Stimulated activated CD8-positive, alpha-beta memory T cell treated with anti-CD3 and anti-CD28 coated beads, Interleukin-12 subunit alpha, Interleukin-12 subunit beta, amount 100 ng/mL, for 24 hours (primary cell): ENCODE results near the gene KCTD5.
"Not testable (repeated sequence)": the region's sequence is repeated elsewhere in the genome, so short reads cannot be mapped to it uniquely, and the experiment has no call there.

Experiments
- DNase-seq: peaks from one replicate; pipeline ENCODE4 v3.0.0-alpha.2; 2020; ENCODE audit errors: extremely low read depth

The KCTD5 gene

DNA sequence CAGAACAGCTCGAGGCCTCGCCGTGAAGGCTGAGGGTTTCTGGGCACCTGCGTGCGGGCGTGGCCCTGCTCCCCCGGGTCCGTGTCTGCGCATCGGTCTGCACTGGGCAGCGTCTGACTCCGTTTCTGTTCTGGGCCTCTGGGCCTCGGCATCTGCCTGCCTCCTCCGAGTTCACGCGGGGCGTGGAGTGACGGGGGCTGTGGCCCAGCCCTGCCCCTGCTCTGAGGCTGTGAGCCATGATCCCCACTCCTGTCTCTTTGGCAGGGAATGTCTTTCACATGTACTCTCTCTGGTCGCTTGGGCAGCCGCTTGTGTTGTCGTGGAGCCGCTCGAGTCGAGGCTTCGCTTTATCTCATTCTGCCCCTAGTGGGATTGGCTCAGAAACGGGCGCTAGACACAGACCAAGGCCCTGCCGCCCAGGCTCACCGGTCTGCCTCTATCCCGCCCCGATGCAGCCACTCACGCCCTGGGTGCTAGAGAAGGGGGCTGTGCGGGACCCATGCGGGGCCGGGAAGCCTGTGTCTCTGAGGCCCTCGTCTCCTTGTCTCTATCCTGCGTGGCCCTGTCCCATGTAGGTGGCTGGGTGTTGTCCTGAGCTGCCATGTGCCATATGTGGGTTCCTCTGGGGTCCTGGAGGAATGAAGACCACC, 14.4 kb downstream of the KCTD5 start:
- DNase-seq, result not testable (repeated sequence)

DNA sequence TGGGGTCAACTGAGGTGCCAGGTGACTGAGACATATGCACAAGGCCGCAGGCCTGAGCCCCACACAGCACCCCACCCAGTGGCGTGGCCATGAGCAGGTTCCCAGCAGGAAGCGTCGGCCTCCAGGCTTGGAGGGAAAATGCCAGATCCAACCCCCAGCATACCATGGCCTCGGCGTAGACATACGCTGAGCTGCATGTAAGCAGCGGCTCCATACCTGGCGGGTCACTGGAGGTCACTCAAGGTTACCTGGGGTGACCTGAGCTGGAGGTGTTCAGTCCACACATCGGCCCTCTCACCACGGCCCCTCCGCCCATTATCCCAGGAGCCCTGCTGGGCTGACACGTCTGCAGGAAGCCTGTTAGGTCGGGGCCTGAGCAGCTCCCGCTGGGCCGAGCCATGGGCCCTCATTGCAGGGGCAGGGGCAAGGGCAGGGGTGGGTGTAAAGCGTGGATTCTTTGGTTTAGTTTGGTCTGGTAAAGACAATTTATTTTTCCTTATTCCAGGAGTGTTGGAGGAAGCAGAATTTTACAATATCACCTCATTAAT, 15.2 kb downstream of the KCTD5 start:
- no peak for DNase-seq

DNA sequence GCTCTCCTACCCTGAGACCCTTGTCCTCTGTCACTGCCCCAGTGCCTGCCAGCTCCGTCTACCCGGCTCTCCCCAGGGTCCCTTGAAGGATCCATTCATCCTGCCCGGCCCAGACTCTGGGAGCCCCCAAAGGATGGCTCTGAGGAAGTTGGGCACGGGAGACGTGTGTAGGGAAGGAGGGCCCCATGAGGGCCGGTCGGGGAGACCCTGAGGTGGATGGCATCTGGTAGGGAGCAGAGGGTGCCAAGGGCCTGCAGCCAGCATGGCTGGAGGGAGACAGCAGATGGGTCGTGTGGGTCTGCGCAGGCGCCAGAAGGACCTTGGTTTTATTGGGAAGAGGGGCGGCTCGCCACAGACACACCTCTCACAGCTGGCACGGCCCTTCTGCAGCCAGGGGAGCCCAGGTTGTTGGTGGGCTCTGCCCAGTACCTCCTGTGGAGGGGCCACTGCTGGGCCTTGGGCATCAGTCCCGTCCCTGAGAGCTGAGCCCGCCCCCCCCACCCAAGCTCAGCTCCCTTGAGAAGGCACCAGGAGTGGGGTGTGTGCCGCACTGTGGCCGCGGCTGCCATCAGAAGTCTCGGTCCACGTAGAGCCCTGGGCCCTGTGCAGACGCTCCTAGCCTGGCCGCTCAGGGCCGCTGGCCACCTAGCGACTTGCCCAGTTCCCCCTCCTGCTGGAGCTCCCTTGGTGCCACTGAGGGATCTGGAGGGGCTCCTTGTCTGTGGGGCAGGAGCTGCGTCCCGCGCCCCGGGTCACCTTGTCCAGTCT, 16.0 kb downstream of the KCTD5 start:
- DNase-seq, result no peak

DNA sequence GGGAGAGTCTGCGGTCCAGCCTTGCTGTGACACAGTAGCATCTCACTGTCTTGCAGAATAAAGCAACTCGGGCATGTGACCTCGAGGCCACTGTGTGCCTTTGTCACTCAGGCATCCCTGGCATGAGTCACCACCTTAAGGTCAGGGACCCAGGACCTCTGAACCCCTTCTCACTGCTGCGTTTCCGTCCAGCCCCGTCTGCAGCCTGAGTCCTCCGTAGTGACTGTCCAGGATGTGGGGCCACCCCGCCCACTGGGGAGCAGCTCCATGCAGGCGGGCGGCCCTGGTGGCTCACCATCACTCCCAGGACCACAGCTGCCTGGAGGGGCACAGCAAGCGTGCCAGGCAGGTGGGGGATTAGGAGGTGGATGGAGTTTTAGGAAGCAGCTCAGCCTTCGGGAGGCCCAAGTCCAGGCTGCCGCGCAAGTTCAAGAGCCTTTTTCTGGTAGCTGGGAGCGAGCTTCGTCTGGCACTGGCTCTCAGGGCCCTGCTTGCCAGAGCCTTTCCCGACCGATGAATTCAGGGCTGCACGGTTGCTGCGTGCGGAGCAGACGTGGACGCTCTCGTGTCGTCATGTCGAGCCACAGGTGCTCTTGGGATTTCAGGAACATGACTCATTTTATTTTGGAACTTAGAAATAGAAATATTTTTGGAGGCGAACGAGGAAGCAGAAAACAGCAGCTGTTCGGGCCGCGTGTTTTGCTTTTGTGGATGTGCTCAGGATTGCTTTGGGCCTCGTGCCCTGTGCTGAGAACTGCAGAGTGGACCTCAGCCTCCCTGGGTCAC, 16.8 kb downstream of the KCTD5 start:
- DNase-seq, result no peak

DNA sequence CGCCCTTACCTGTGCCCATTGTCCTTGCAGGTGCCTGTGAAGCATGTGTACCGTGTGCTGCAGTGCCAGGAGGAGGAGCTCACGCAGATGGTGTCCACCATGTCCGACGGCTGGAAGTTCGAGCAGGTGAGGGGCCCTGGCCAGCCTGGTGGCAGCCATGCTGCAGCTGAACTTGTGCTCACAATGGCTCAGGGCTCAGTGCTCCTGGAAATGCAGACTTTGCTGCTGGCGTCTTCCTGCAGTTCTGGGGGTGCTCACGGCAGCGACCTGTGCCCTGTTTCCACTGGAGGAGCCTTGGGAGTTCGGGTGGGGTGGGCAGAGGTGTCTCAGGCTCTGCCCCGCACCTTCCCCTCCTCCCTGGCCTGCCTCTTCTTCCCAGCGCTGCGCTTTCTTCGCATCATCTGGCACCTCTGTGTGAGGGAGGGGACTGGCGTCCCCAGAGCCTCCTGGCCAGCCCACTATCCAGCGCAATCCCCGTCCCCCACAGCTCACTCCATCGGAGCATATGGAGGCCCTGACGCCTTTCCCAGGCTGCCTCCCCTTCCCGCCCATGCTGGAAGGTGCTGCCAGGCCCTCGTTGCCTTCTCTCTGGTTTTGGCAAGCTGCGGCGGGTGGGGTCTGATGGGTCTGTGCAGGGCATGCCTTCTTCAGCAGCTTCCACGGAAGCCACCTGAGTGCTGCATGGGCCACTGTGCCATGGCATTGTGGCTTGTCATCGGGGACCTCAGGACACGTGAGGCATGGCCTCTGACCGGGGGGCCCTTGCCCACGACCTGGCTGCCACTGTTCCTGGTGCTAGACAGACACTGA, 17.7 kb downstream of the KCTD5 start:
- no peak for DNase-seq

DNA sequence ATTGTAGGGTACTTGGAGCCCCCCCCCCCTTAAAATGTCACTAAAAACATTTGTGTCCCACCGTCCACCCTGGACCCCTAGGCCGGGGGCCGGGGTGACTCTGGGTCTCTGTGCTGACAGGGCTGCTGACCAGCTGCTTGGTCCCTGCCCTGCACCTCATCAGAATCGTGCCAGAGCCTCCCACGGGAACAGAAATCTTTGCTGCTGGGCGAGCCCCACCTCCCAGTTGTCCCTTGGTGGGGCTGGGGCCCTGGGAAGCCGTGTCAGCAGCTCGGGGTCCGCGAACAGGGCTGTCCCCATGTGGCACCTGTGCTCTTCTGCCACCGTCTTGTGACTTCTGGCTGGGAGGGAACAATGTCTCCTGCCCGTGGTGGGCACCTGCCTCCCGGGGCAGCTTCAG, 18.5 kb downstream of the KCTD5 start:
- no peak for DNase-seq

DNA sequence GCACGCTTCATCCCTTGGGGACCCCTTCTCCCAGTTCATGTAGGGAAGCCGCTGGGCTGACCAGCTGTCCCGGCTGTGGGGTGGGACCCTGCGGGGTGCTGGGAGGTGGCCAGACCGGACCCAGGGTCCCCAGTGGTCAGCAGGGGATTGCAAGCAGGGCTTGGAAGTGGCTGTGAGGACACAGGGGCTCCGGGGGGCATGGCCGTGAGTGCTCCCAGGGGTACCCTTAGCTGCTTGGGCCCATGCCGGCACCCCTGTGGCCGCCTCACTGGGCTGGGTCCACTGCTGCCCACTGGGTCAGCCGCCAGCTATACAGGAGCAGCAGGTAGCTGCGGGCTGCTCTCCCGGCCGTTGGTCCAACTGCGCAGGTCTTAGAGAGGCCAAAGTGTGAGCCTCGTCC, 18.9 kb downstream of the KCTD5 start:
- DNase-seq, result no peak

DNA sequence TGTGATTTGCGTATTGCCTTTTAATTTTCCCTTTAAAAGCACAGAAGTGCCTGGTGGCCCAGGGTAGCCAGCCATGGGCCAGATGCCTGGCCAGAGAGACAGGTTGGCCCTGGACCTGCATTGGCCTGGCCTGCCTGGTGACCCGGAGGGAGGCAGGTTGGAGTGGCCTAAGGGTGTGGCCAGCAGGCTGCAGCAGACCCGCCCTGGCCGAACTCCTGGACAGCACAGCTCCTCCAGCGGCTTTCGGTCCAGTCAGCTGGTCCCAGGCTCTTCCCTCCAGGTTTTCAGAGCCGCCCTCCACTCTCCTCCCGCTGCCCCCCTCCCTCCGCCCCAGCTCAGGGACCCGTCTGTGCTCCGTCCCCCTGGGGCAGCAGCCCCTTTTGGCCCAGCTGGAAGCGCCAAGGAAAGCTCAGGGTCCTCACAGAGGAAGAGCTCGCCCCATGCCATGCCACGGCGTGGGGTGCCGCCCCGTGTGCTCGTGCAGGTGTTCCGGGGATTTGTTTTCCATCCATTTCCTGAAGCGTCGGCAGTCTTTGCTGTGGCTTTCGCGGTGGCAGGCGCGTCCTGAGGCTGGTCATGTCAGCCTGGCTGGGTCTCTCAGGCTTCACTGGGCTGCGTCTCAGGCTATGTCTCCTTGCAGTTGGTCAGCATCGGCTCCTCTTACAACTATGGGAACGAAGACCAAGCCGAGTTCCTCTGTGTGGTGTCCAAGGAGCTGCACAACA, 19.6 kb downstream of the KCTD5 start:
- no peak for DNase-seq

DNA sequence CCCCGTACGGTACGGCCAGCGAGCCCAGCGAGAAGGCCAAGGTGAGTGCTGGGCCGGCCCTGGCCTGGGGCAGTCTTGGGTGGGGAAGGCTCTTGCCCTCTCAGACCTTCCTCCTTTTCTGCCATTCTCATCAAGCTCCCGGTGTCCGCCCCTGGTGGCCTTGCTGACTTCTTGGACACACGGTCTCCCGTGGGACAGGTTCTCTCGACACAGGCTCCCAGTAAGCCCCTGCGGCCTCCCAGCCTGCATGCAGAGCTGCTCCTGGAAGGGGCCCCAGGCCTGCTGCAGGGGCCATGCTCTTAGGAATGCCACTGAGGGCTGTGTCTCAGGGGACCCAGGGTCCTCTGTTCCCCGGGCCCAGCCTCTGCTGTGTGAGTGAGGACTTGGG, 20.1 kb downstream of the KCTD5 start:
- no peak for DNase-seq

DNA sequence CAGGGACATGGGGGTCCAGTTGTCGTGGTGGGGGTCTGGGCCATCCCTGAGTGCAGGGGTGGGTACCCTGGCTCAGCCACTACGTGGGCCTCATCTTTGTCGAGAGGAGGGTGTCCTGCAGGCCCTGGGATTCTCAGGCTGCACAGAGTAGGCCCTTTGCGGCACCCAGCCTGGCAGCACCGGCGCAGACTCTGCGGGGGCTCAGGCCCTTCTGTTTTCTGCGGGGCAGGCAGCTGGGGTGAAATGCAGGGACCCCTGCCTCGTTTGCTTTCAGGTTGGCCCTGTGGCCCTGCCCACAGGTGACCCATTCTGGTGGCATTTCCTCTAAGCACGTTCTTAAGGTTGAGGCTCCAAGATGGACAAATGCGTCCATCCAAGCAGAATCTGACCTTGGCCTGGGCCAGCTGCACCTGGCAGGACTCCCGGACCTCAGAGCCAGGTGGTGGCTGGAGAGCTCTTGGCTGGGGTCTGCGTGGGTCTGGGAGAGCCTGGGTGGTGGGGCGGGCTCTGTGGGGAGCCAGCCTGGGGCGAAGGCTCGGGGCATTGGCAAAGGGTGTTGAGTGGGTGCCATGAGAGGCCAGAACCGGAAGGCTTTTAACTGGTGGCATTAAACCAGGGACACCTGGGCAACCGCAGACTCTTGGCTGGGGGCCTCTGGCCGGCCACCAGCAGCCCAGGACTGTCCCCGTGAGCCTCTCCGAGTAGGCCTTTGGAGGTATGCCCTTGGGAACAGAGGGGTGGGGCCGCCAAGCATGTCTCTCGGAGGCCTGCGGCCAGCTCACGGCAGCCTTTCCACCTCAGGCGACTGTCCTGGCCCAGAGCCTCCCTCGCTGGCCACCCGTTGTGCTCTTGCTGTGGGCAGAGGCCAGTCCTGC, 20.8 kb downstream of the KCTD5 start:
- no peak for DNase-seq

DNA sequence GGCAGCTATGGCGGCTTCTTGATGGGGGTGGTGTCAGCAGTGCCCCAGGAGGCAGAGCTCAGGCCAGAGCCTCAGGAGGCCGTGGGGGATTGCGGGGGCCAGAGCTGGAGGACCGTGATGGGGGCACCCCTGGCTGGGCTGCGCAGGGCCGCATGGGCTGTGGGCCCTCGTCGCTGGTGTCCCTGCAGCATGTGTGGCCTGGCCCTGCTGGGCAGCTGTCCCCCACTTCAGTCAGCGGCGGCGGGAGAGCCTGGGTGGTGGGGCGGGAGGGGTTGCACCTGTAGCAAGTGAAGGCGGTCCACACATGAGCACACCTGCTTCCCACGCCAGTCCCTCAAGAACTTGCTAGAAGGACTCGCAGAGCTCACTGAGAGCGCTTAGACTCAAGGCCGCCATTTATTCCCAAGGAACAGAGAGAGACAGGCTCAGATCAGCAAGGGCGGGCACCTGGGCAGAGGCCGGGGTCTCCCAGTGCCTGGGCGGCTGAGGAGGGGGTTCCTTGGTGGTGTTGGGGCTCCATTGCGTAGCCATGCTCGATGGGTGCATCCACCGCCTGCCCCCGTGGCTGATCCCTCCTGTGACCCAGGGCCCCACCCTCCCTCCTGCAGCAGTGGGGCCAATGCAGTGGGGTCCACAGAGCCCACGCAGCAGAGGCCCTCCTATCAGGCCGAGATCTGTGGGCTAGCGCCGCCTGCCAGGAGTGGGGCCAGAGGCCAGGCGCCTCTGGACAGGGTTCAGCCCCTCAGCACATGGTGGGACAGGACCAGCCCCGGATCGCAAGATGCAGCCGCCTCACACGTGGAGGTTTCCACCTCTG, 22.1 kb downstream of the KCTD5 start:
- no peak for DNase-seq

DNA sequence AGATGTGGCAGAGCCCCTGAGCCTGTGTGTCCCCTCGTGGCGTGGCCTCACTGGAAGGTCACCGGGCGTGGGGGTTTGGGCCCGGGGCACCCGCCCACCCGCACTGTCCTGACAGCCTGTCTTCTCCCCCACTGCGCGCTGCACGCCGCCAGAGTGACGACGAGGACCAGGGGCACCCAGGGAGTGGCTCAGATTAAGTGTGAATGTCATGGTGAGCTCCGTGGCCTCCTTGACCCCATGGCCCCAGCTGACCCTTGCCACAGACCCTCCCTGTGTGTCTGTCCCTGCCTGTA, 22.6 kb downstream of the KCTD5 start:
- no peak for DNase-seq

DNA sequence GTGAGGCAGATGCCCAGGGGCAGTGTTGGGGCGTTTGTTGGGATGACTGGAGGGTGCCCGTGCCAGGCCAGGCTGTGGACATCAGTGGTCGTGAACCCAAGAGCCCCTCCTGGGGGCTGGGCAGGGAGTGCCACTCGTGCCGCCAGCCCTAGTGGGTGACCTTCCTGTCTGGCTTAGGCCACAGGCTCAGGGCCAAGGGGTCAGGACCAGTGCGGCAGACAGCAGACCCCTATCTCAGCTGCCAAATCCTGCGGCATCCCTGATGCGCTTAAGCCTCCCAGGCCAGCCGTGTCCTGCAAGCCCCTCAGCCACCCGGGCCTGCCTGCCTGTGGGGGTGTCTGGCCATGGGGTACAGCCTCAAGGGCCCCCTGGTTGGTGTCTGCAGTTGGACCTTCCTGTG, 23.0 kb downstream of the KCTD5 start:
- no peak for DNase-seq

DNA sequence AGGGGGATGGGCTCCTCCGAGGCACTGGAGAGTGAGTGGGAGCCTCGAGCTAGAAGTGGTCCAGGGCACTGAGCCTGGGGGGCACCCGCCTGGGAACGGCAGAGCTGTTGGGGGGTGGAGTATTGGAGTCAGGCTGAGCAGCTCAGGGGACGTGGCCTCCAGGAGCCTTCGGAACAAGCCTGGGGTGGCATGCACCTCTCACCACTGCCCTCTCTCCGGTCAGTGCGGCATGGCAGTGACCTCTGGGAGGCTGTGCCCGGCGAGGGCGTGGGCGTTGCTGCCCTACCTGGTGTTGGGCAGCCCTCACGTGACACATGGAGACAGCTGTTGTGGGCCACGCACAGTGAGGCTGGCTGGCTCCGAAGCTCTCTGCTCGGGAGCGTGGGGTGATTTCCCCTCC, 23.8 kb downstream of the KCTD5 start:
- no peak for DNase-seq

DNA sequence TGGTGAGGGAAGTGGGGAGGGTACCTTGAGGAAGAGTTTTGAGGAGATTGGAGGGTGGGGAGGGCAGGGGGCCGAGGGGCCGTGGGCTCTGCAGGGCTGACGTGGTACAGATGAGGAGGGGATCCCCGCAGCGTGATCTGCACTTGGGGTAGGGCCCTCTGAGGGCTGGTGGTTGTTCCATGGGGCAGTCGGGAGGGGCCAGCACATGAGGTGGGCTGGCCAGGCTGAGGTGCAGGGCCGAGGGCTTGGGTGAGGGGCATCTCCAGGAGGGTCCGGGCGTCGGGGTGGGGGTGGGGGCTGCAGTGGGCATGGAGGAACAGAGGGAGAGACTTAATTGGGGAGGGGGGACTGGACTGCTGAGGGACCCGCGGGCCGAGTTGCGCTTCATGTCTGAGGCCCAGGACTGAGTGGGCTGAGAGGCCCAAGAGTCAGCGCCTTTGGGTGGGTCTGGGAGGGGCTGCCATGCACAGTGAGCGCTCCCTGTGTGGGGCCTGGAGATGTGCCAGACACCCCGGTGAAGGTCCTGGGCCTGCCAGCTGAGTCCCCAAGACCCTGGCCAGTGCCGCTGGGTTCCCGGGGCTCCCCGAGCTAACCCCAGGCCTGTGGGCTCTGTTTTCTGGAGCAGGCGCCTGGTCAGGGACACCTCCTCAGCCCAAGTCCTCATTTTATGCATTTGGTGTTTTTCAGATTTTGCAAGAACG, 24.4 kb downstream of the KCTD5 start:
- no peak for DNase-seq

DNA sequence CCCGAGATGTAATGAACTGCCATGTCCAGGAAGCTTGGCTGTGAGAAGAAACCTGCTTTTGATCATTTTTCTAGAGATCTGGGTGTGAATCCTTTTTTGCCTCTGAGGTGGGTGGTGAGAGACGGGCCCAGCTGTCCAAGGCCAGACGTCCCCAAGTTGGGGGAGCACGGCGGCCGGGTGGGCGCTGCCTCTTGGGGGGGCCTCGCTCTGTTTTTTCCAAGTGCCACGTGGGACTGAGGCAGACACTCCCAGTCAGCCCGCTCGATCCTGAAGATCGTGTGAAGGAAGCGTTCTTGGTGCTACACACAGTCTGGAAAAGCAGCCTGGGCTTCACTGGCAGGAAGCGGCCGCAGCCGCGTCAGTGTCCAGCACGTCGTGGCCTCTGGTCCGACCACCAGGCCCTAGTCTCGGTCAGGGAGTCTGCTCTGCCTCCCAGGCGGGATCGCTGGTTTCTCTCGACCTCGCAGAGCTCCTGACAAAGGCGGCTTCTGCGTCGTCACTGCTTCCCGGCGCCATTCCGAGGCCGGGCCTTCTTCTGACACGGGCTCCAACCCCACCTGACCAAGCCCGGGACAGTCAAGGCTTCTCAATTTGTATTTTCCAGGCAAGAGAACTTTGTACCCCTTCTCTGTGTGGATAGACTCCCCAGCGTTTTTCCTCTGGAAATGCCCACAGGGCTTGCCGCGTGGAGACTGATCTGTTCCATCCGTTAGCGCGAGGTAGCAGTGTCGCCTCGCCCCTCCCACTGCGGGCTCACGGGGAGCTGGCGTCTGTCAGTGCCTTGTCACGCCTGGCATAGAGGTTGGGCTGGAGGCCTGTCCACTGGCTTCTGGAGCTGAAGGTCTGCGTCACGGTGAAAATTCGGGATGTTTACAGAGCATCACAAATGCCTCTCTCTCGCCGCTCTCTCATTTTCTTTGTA, 25.3 kb downstream of the KCTD5 start:
- no peak for DNase-seq

DNA sequence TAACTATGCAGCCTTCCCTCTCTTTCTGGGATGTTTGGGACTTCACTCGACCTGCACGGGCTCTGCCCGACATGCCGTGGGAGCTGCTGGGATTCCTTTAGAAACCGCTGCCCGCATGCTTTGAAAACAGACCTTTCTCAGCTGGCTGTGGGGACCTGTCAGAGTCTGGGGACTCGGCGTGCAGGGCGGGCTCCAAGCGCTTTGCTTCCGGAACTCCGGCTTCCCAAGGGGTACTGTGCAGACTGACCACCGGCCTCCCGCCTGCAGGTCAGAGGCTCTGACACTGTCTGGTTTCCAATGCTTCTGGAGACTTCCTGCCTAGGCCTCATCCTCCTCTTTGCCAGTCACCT, 25.9 kb downstream of the KCTD5 start:
- DNase-seq, result no peak
